GM18519 (cell line): Measurements from ENCODE around the gene KRABD2.
A peak's percentile ranks its signal among the peaks of the same experiment; 100 is the strongest.
"Not testable (repeated sequence)": the region's sequence is repeated elsewhere in the genome, so short reads cannot be mapped to it uniquely, and the experiment has no call there.

Experiments
- ATAC-seq: cut with Tn5 transposase; IDR thresholded peaks from one replicate; pipeline ENCODE4 v1.9.1; 2021; ENCODE audit warnings: mild to moderate bottlenecking, moderate library complexity; ENCODE audit not compliant: unreplicated experiment, low FRiP score

KRABD2 gene

DNA sequence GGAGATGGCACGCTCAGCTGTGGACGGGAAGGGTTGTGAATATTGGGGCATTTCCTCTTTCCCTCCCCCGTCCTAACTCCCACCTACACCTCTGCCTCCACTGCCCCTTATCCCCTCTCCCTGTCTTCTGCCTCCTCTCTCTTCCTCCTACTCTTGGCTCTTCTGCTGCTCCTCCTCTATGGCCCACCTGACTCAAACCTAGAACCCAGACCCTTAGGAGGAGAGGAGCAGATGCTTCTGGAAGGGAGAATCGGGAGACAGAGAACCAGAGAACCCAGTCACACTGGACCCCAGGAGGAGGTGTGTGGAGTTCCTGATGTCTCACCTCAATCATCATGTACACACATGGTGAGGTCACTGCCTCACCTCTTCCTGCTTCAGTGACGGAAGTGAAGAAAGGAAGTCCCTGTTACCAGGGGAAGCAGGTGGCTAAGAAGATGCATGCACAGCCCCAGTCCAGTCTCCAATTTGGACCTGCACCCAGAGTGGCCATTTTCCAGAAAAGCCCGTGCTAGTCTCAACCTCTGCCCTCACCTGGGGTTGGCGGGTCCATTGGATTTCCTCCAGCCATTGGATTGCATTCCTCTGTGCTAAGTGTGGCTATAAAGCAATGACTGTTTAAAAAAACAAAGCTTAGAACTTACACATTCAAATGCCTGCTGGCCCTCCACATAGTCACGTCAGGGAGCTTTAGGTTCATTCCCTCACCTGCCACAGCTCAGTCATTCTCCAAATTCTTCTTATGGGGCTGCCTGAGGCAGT, 17.1 kb upstream of the KRABD2 start:
- no peak for ATAC-seq

DNA sequence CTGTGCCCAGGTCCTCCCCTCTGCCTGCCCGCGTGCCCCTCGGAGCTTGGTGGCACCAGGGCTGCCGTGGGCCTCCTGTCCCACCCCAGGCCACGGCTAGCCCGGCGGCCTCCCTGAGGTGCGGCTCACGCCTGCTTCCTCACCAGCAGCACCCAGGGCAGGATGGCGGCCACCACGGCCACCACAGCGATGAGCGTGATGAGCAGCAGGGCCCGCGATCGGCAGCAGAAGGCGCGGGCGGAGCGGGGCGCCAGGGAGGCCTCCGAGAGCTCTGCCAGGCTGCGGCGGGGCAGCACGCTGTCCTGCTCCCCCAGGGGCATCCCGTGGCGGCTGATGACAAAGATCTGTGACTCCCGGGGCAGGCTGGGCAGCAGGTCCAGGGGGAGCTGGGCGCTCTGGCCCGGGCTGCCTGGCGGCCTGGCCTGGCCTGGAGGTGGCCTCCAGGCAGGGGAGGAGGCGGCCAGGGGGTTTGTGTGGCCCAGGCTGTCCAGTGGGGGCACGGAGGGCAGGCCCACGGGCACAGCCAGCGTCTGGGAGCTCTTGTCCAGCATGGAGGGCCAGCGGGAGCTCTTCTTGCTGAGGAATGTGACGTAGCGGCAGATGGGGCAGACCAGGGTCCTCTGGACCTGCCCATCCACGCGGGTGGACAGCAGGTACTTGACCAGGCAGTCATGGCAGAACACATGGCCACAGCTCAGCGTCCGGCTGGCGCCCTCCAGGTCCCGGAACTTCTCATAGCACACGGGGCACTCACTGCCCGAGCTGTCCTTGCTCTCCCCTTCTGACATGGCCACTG, 16.4 kb upstream of the KRABD2 start:
- no peak for ATAC-seq

DNA sequence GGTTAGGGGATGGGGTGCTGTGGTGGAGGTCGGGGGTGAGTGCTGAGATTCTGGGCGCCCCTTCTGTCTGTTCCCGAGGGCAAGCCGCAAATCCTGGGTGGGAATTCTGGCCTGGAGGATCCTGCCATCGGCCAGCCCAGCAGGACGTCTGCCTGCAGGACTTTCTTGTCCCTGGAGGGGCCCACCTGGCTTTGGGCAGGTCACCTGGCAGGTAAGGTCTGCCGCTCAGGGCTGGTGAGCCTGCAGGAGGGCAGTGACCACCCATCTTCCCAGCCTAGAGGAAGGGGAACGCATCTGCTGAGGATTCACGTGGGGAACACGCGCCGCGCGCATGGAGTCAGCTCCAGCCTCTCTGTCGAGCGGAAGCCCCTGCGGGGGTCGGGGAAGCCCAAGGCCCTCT, 15.8 kb upstream of the KRABD2 start:
- ATAC-seq: no peak

DNA sequence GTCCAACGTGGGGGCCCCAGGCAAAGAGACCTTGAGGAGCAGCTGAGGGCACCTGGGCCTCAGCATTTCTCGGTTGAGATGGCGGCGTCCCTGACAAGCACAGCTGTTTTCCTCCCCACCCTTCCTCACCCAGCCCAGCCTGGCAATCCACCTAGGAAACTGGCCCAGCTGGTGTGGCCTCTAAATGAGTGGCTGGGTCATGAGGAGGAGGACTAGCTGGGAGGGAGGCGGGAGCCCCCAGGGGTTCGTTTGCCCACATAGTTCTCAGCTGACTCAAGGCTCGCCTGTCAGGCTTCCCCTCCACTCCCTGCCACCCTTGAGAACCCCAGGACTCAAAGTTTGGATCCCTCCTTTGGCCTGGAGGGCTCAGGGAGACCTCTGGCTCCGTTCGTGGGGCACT, 15.2 kb upstream of the KRABD2 start:
- ATAC-seq: no peak

DNA sequence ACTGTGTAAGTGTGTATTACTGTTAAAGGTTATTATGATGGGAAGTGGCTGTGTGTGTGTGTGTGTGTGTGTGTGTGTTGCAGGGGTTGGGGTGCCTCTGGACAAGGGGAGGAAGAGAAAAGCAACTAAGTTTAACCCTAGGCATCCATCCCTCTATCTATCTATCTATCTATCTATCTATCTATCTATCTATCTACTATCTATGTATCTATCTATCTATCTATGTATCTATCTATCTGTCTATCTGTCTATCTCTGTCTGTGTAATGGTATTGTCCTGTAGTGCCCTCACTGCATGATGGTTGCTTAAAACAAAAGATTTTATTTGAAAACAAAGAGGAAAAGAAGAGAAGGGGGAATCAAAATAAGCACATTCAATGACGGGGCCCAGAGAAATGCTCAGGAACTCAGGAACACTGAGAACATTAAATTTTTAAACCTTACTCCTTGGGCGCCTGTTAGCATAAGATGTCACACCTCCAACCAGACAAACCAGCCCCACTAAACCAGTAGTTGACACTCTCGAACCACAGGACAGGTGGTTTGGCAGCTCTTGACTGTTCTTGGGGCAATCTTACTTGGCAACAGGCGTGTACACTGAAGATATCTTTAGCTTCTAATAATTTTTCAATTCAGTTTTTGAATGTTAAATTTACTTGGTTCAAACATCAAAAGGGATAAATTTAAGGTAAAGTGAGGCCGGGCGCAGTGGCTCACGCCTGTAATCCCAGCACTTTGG, 11.6 kb upstream of the KRABD2 start:
- no peak for ATAC-seq

DNA sequence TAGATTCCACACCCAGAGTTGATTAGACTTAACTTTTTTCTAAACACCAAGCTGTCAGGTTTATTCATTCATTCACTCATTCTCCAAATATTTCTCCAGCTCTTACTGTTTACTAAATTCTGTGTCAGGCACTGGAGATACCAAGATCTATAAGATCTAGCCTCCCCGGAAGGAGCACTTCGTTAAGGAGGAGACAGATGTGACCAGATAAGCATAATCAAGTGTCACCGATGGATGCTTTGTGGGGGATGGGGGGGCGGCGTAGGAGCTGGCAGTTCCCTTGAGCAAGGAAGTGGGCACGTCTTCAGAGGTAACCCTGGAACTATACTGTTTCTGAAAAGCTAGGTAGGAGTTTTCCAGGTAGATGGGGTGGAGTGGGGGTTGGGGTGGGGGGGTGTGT, 10.3 kb upstream of the KRABD2 start:
- ATAC-seq: no peak

DNA sequence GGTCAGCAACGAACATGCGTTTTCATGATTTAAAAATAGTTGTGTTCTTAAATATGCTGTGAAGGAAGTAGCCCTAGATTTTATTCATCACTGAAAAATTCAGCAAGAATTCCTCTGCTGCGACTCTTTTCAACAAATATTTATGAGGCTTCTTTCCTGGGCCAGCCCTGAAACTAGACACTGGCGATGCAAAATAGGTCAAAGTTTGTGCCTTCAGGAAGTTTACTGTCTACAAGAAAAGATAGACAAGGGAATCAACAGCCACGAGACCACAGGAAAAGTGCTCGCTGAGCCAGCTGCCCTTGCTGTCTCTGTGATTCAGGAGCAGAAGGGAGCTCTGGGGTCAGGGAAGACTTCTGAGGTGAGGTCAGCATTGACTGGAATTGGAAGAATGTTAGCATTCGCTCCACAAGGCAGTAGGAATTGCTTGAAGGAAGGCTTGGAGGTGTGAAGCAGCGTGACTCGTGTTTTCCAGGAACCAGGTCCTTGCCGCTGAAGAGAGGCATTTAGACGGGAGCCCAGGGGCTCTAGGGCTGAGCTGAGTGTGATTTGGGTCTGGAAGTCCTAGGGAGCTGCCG, 8.4 kb upstream of the KRABD2 start:
- no peak for ATAC-seq

DNA sequence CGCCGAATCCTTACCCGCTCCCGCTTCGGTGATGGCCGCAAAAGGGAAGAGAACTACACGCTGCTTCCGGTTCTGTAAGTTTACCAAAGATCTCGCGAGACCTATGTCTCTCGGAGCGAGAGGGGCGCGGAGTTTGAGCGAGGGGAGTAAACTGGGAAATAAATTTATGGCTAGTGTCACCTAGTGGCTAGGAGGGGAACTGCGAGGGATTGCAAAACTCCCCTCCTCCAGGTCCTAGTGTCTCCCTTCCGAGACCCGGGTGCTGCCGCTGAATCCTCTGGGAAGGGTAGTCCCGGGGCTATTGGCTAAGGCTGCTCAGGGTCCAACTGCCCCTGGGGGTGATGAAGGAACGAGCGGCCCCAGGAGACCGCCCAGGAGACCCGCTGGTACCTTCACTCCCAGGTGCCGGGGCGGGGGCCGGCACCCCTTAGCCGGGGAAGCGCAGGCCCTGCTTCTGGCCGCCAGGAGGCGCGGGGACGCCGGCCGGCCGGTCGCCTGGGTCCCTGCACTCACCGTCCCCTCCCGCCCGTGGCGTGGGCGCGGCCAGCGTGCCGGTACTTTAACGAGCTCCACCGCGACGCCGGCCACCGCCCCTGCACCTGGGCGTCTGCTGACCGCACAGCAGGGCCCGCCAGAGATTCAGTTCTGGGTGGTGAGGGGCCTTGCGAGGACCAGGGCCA, 6.8 kb upstream of the KRABD2 start, which contains the start of gene RPL26:
Gene RPL26 (minus strand): TSS at position 51 of the 680 bp plus-strand sequence. CDS start 883 bp downstream, outside the sequence.
- ATAC-seq: peak; percentile 69

DNA sequence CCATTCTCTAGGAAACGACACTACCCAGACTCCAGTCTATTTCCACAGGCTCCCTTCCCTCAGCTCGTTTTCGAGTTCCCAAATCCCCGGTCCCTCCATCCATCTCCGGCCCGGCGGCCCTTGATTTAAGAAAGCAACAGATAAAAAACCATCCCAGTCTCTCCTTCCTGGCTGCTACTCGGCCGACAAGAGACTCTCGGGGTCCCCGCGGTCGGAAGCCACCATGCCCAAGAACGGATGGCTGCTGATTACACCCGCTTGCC, 6.3 kb upstream of the KRABD2 start:
- ATAC-seq: no peak

DNA sequence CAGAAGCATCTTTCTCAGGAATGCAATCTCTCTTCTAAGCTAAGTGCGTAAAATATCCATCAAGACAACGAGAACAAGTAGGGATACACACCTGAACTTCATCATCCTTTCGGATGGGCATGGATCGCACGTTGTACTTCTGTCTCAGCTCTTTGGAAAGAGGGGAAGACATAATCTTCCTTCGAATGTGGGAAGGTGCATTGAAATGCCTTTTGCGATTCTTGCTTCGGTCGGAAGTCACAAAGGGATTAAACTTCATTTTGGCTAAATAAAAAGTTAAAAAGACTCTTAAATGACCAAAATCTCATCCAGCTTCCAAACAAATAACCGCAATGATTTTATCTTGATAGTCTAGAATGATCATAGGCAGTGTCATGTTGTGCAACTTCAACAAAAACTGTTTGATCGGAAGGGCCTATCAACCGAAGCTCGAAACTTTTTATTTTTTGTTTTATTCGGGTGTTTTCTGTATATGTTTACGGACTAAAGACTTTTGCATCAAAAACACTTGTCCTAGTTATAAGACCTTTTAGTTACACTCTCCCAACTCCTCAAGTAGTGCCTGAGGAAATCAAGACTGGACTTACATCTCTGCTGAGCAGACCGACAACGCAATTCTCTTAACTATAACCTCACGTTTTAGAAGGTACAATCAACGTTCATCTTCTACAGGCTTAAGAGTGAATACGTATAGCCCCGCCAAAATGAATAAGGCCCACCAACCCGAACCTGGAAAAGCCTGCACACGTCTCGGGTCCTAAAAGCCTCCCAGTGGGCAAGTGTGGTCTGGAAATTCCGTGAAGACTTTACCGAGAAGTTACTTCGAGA, 5.8 kb upstream of the KRABD2 start:
- ATAC-seq: no peak

DNA sequence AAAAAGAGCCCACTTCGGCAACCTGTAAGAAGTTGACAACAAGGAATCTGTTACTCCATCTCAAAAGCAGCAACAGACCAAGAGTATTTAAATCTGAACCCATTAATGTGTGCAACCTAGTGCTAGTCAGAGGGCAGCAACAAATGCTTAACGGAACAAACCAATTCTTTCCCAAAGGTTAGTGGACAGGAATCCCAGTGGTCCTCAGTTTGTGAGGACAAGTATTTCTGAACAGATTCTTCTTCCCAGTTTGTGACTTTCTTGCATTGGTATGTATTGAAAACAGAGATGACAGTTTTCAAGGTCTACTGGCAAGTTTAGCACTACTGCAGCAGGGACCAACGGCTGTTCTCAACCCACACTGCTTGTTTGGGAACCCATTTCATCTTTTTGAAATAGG, 3.5 kb upstream of the KRABD2 start:
- ATAC-seq: no peak

DNA sequence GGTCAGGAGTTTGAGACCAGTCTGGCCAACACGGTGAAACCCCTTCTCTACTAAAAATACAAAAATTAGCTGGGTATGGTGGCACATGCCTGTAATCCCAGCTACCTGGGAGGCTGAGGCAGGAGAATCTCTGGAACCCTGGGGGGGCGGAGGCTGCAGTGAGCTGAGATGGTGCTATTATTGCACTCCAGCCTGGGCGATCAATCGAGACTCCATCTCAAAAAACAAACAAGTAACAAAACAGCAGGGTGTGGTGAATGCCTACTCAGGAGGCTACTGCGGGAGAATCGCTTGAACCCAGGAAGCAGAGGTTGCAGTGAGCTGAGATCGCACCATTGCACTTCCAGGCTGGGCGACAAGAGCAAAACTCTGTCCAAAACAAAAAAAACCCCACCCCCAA, 1.6 kb upstream of the KRABD2 start:
- ATAC-seq: not testable (repeated sequence)

DNA sequence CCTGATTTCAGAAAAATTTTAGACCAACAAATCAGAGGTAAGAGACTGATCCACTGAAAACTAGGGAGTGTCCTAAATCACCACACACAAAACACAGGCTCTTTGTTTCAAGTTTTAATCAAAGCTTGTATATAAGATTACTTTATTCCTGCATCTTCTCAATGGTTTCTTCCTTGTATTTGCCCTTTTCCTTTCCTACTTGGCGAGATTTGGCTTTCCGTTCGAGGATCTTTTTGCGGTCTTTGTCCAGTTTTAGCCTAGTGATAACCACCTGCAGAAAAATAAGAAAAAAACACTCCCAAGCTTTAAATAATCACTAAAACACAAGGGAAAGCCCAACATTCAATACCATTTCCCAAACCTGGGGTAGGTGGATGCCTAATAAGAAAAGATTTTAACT, 918 bp upstream of the KRABD2 start:
- no peak for ATAC-seq

DNA sequence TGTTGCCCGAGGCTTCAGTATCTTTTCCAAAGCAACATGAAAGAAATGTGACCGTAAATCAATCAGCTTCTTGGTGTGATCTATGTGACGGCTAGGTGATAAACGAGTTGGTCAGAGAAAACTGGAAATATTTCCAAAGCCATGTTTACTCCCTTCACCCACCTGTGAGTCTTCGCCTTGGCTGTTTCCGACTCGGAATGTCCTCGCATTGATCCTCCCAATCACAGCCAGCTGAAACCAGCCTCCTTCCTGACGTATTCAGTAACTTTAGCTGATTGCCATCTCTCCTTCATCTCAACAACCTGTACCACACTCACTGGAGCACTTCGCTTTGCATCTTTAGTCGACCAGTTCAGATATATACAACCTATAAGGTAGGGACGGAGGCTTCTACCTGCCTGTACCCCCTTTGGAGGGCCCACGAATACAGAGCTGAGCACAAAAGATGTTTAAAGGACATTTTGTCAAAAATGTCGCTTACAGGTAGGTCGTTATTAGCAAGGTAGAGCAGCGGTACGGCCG, 705 bp downstream of the KRABD2 start:
- no peak for ATAC-seq

DNA sequence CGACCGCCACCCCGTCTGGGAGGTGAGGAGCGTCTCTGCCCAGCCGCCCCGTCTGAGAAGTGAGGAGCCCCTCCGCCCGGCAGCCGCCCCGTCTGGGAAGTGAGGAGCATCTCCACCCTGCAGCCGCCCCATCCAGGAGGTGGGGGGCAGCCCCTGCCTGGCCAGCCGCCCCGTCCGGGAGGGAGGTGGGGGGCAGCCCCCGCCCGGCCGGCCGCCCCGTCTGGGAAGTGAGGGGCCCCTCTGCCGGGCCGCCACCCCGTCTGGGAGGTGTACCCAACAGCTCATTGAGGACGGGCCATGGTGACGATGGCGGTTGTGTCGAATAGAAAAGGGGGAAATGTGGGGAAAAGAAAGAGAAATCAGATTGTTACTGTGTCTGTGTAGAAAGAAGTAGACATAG, 2.6 kb downstream of the KRABD2 start:
- not testable (repeated sequence) for ATAC-seq

DNA sequence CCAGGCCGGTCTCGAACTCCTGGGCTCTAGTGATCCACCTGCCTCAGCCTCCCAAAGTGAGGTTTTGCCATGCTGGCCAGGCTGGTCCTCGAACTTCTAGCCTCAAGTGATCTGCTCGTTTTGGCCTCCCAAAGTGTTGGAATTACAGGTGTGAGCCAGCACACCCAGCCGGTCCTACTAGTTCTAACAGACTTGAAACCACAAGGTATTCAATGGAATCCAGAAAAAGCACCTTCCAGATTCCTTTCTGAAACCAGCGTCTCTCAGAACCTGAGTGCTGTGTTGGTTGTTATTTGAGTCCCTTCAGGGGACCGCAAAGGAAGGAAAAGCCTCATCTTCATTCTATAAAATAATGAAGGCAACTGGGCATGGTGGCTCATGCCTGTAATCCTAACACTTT, 4.1 kb downstream of the KRABD2 start:
- no peak for ATAC-seq

DNA sequence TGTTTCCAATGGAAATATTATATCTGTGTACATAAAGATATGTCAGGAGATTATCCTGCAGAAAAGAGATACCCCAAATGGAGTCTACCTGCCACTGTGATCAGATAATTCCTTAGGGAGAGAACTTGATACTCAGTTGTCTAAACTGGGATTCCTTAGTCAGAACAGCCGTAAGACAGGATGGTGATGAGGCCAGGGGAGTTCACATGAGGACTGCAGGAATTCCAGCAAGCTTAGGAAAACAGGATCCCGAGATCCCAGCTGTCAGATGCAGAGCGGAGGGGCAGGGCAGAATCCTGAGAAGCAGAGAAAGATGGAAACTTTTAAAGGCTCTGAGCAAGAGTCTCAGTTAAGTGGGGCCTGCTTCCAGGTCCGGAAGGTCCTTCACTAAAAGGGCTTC, 4.7 kb downstream of the KRABD2 start:
- no peak for ATAC-seq

DNA sequence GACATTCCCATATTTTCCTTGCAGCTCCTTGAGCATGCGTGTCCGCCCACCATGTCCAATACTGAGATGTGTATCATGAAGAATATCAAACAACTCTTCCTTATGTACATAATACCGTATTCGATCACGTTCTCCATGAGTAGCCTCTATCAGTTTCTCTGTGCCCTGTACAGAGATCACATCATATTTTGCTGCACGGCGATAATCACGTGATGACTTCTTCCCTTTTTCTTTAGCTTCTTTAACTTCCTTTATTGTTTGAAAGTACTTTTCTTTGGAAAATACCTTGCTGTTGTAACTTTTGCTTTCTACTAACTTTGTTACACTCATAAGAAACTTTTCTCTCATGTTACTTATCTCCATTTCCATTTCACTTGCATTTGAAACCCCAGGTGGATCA, 6.6 kb downstream of the KRABD2 start:
- no peak for ATAC-seq

DNA sequence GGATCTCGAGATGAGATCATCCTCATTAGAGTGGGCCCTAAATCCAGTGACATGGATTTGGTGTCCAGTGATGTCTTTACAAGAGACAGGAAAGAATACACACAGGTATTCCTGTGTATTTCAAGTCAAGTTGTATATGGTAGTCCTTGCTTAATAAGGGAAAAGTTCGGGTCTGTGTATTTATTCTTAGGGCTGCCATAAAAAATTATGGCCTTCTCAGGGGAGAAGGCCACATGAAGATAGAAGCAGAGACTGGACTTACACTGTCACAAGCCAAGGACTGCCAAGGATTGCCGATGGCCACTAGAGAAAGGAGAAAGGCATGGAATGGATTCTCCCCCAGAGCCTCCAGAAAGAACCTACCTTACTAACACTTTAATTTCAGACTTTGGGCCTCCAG, 8.3 kb downstream of the KRABD2 start:
- ATAC-seq: no peak

DNA sequence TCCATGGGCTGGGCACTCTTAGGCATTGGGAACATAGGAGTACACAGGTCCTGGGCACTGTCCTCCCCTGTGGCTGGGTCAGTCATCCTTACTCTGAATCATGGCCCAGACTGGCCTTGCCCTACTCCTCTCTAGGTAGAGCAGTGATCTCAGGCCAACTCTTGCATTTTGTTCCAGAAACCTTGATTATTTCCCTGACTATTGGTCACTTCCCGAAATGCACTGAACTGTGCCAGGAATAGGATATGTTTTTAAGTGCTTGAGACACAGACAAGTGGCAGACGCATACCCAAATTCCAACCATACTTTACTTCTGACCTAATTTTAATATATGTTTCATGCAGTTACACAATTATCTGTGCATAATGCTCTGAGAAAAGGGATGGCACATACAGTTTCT, 10.3 kb downstream of the KRABD2 start:
- ATAC-seq: no peak
